Mucosa of descending colon (tissue), 3 donors: ENCODE data around the gene FAM209B. TPM values are rescaled to one million over a fixed set of nuclear protein-coding genes. Genes with fewer than 3 reads are reported as not detected.
"Not testable (repeated sequence)": the region's sequence is repeated elsewhere in the genome, so short reads cannot be mapped to it uniquely, and the experiment has no call there.

Experiments used
- ATAC-seq: fragments of 200-7000 bp; cut with Tn5 transposase; one replicate; pipeline ENCODE4 v1.9.1; 2020; ENCODE audit warnings: mild to moderate bottlenecking, moderate library complexity
- DNase-seq, 3 donors: peaks; one replicate each; pipeline ENCODE4 v3.0.0-alpha.2; 2020
- H3K36me3 ChIP-seq: fragments of 200-600 bp; one replicate; pipeline ENCODE4 v1.8.0; 2021; ENCODE audit warnings: low read depth, mild to moderate bottlenecking
- H3K4me1 ChIP-seq: fragments of 200-600 bp; one replicate; pipeline ENCODE4 v1.8.0; 2021; ENCODE audit warnings: low read depth, mild to moderate bottlenecking
- H3K4me3 ChIP-seq: fragments of 200-600 bp; one replicate; pipeline ENCODE4 v1.8.0; 2021; ENCODE audit warnings: mild to moderate bottlenecking
- H3K9me3 ChIP-seq: fragments of 200-600 bp; one replicate; pipeline ENCODE4 v1.8.0; 2021; ENCODE audit warnings: mild to moderate bottlenecking
- CTCF ChIP-seq: fragments of 200-600 bp; IDR thresholded peaks from one replicate; pipeline ENCODE4 v1.8.0; 2022; ENCODE audit warnings: antibody characterized with exemption, mild to moderate bottlenecking
- intact Hi-C, 2 donors: fragments of 100-400 bp; cut with DNase I in 1 of 2; cut with micrococcal nuclease in 1 of 2; formaldehyde crosslinking; loops; one replicate each; pipeline versions ENCODE4 v1.11.0 to v1.11.1; 2022; cut with DNase I, micrococcal nuclease
- total RNA-seq, 3 donors: library from RNA; stranded (reverse); fragmentation: NEBNext Ultra II Directional in 2 of 3; extraction: Animal tissue kit (Norgen Biotek cat#: 25700) in 2 of 3; gene quantifications; one replicate each; pipeline versions ENCODE4 v1.2.1 to v1.2.4, GENCODE V29; 2021 to 2023
- donor health status: DM: no; HTN: no; CAD: no; lungs with moderate emphysema.
- donor health status: DM: no; HTN: no; CAD: no.
- donor health status: DM: no; HTN: yes; CAD: no.

The FAM209B gene
- total RNA-seq, 3 donors from 2014 or later, result not detected

DNA sequence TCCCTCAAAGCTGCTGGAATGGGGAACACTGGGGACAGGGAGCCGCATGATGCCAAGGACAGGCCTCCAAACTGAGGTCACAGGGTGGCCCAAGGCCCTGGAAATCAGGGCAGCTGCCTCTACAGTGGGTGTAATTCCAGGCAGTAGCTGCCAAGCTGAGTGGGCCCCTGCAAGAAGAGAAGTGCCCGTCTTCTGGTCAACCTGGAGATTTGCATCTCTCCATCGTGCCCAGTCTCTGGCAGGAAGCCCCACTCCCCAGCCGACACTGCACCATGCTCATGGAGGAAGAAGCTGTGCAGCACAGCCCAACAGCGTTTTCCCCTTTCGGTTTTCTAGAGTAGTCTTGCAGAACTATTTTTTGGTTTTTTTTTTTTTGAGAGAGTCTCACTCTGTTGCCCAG is 10.7 kb upstream of the FAM209B start:
- Histone ChIP-seq H3K36me3 (peaks cover 21% of the 10 kb centered on the region), H3K4me3 (no peak overlapping the region), H3K4me1 (no peaks in the 10 kb centered on the region), H3K9me3 (peaks cover 24% of the 10 kb centered on the region)
- TF ChIP-seq CTCF, result no peak
- intact Hi-C loops, result no loop called here
- no peak for ATAC-seq
- DNase-seq, result no peak

- DNase-seq, intact Hi-C loops, H3K4me1 ChIP-seq, H3K4me3 ChIP-seq, ATAC-seq, H3K36me3 ChIP-seq: not testable (repeated sequence)
- peaks cover 24% of the 10 kb centered on the region for H3K9me3 ChIP-seq
Observed at GRCh38 chr20:56524444-56524843, 8.6 kb upstream of the FAM209B start, which contains the start of gene FAM209A. Gene FAM209A (plus strand): TSS chr20:56524744. CDS start chr20:56524809, 65 bp downstream.

GRCh38 chr20:56527521-56527920 is 5.5 kb upstream of the FAM209B start:
- DNase-seq (no peak), ATAC-seq (no peak)
- Histone ChIP-seq H3K4me1 (no peaks in the 10 kb centered on the region), H3K4me3 (no peak overlapping the region), H3K9me3 (no peaks in the 10 kb centered on the region), H3K36me3 (no peaks in the 10 kb centered on the region)
- TF ChIP-seq CTCF, result no peak
- intact Hi-C loops, result no loop called here

GRCh38 chr20:56537997-56538396 is 5.0 kb downstream of the FAM209B start:
- intact Hi-C loops, result no loop called here
- Histone ChIP-seq H3K36me3 (no peaks in the 10 kb centered on the region), H3K4me3 (no peak overlapping the region), H3K4me1 (no peaks in the 10 kb centered on the region), H3K9me3 (no peaks in the 10 kb centered on the region)
- DNase-seq (no peak), ATAC-seq (no peak)
- no peak for TF ChIP-seq CTCF

DNA sequence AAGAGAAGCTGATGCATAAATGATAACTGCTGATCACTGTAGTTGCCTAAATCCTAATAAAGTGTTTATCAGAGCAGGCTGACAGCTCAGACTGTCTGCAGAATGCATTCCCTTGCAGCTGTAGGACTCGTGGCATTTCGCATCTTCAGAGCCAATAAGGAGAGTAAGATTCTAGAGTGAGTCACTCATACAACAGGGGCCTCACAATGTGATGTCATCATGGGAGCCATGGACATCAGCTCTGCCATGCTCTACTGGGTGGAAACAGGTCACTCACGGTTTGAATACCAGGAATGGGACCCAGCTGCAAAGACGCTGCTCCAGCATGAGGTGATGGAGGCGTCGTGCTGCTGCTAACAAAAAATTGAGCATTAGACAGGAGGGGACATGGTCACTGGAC is 7.4 kb downstream of the FAM209B start:
- no peak for TF ChIP-seq CTCF
- Histone ChIP-seq H3K4me3 (no peak overlapping the region), H3K9me3 (no peaks in the 10 kb centered on the region), H3K36me3 (no peaks in the 10 kb centered on the region), H3K4me1 (no peaks in the 10 kb centered on the region)
- ATAC-seq, result no peak
- intact Hi-C loops, result loop anchor here in 1 of 2 donors (10.0 kb wide), 1 partner anchor 434 kb away; no protein-coding TSS in a partner anchor
- DNase-seq, result no peak

- Histone ChIP-seq H3K4me3 (no peak overlapping the region), H3K4me1 (no peaks in the 10 kb centered on the region), H3K9me3 (no peaks in the 10 kb centered on the region), H3K36me3 (no peaks in the 10 kb centered on the region)
- intact Hi-C loops, result loop anchor here in 1 of 2 donors (10.0 kb wide), 1 partner anchor 432 kb away; no protein-coding TSS in a partner anchor
- DNase-seq, result no peak
- ATAC-seq, result no peak
- no peak for TF ChIP-seq CTCF
Observed at GRCh38 chr20:56542489-56543030, 9.5 kb downstream of the FAM209B start.
